Right atrium auricular region (tissue), 2 donors: ENCODE data around the gene EPHA7. TPM values are rescaled to one million over a fixed set of nuclear protein-coding genes. Genes with fewer than 3 reads are reported as not detected.

ENCODE experiments used
- DNase-seq: peaks from one replicate; pipeline ENCODE4 v3.0.0-alpha.2; 2019; ENCODE audit warnings: low spot score
- H3K27ac ChIP-seq, 2 donors: fragments of 200-600 bp; sonication (generic); 1 replicate in 1 of 2; 2 replicates in 1 of 2; pipeline ENCODE4 v1.5.1; 2016 to 2019
- H3K27me3 ChIP-seq, 2 donors: fragments of 200-600 bp; sonication (generic); one replicate each; pipeline versions ENCODE4 v1.5.1 to v1.6.0; 2017 to 2019
- H3K36me3 ChIP-seq: fragments of 200-600 bp; sonication (generic); one replicate; pipeline ENCODE4 v1.5.1; 2016
- H3K4me1 ChIP-seq, 2 donors: fragments of 200-600 bp; sonication (generic); one replicate each; pipeline versions ENCODE4 v1.5.1 to v1.6.0; 2017 to 2019
- H3K4me3 ChIP-seq, 2 donors: fragments of 200-600 bp; sonication (generic); 1 replicate in 1 of 2; 2 replicates in 1 of 2; pipeline ENCODE4 v1.5.1; 2017 to 2019; ENCODE audit warnings: mild to moderate bottlenecking in 1 of 2, moderate library complexity in 1 of 2
- H3K9me3 ChIP-seq, 2 donors: fragments of 200-600 bp; sonication (generic); one replicate each; pipeline ENCODE4 v1.5.1; 2019
- total RNA-seq, 2 donors: library from RNA; depleted of rRNA; stranded (reverse); fragments of >200 nt; gene quantifications; one replicate each; pipeline ENCODE4 v1.1.0, GENCODE V29; 2016
- TF ChIP-seq, protein P1 (sequence below), 2 donors: fragments of 200-600 bp; sonication (generic); IDR thresholded peaks; one replicate each; pipeline ENCODE4 v1.5.1; 2019; ENCODE audit warnings: antibody characterized with exemption in 2 of 2

Gene EPHA7
- total RNA-seq, 2 donors from 2014 or later = 8.4 to 8.8 TPM

DNA sequence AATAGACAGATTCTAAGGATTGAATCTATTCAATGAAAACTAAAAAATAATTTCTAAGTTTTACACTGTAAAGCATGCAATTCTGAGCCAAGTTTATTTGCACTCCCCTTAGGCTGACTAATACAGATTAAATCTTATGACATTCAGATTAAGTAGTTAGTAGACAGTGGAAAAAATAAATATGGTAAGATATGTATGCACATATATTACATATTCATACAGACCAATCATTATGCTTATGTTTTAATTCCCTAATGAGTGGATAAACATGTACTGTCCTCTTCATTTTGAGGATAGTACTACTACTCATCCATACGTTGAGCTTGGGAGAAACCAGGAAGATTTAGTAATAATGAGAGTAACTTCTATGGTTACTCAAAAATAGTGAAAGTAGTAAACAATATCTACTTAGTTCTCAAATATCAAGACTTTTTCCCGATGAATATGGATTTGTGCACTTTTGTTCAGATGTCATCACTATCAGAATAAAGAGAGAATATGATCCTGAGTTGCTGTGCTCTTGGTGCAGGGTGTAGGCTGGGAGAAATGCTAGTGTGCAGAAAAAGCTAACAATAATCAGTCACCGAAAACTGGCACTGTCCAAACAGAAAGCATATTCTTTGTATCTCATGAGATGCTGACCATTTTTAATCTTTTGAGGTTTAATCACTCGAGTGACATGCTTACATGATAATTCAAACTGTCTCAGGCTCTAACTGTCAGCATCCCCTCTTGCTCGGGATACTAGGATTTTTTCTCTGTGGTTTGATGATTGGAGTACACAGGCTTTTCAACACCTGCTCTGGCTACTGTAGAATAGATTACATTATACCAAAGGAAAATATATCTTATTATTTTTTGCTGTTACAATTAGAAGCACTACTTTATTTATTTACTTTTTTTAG, 111.6 kb downstream of the EPHA7 start:
- H3K27me3 ChIP-seq = no peaks in the 10 kb centered on the region
- no peaks in the 10 kb centered on the region for H3K9me3 ChIP-seq
- TF ChIP-seq, protein P1, sequence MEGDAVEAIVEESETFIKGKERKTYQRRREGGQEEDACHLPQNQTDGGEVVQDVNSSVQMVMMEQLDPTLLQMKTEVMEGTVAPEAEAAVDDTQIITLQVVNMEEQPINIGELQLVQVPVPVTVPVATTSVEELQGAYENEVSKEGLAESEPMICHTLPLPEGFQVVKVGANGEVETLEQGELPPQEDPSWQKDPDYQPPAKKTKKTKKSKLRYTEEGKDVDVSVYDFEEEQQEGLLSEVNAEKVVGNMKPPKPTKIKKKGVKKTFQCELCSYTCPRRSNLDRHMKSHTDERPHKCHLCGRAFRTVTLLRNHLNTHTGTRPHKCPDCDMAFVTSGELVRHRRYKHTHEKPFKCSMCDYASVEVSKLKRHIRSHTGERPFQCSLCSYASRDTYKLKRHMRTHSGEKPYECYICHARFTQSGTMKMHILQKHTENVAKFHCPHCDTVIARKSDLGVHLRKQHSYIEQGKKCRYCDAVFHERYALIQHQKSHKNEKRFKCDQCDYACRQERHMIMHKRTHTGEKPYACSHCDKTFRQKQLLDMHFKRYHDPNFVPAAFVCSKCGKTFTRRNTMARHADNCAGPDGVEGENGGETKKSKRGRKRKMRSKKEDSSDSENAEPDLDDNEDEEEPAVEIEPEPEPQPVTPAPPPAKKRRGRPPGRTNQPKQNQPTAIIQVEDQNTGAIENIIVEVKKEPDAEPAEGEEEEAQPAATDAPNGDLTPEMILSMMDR (IDR thresholded peaks at IDR 0.05) = no peak
- H3K4me1 ChIP-seq = no peaks in the 10 kb centered on the region
- no peak overlapping the region for H3K4me3 ChIP-seq
- H3K27ac ChIP-seq = no peak overlapping the region
- H3K36me3 ChIP-seq = no peaks in the 10 kb centered on the region
- DNase-seq = no peak

DNA sequence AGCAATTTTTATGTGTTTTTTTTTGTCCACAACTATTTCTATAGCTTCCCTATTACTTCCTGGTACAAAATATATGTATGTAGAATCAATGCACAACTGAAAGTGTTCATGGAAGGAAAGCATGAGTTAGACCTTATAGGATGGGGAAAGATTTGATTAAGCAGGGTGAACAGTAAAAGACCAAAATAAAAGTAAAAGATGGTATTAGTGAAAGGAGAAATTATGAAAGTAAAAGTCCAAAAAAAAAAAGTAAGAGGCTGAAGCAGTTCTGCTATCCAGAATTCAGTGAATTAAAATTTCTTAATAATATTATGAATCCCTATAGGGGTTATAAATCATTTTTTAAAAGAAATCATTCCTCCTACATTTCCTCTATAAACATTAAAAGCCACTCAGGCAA, 114.3 kb downstream of the EPHA7 start:
- Histone ChIP-seq H3K9me3 (no peaks in the 10 kb centered on the region), H3K4me3 (no peak overlapping the region), H3K27ac (no peak overlapping the region), H3K27me3 (no peaks in the 10 kb centered on the region), H3K4me1 (no peaks in the 10 kb centered on the region), H3K36me3 (no peaks in the 10 kb centered on the region)
- TF ChIP-seq, protein P1 (IDR thresholded peaks at IDR 0.05) = no peak
- DNase-seq = no peak

DNA sequence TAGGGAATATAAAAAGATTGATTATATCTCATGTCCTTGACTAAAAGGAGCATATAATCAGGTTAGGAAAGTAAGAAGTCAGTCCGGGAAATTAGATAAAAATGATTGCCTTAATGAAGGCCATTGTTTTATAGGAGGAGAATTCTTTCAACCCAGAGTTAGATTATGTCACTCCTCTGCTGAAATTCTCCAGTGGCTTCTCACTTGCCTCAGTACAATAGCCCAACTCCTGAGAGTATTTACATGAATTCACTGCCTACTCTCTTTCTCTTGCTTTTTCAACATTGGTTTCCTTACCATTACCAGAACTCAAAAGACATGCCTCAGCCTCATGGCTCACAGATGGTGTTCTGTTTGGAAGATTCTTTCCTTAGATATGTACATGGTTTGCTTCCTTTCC, 114.9 kb downstream of the EPHA7 start:
- no peak overlapping the region for H3K4me3 ChIP-seq
- H3K4me1 ChIP-seq = no peaks in the 10 kb centered on the region
- DNase-seq = no peak
- no peaks in the 10 kb centered on the region for H3K27me3 ChIP-seq
- TF ChIP-seq, protein P1 (IDR thresholded peaks at IDR 0.05) = no peak
- H3K9me3 ChIP-seq = no peaks in the 10 kb centered on the region
- H3K36me3 ChIP-seq = no peaks in the 10 kb centered on the region
- H3K27ac ChIP-seq = no peak overlapping the region

DNA sequence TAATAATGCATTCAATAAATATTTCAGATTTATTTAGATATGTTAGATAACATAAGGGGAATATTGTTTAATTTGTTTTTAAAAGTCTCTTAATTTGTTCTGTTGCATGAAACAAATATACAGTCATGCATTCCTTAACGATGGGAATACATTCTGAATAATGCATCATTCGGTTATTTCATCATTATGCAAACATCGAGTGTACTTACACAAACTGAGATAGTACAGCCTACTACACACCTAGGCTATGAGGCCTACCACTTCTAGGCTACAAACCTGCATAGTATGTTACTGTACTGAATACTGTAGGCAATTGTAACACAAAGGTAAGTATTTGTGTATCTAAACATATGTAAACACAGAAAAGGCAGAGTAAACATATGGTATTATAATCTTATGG, 118.7 kb downstream of the EPHA7 start:
- Histone ChIP-seq H3K27me3 (no peaks in the 10 kb centered on the region), H3K9me3 (no peaks in the 10 kb centered on the region), H3K27ac (no peak overlapping the region), H3K4me1 (no peaks in the 10 kb centered on the region), H3K4me3 (no peak overlapping the region), H3K36me3 (no peaks in the 10 kb centered on the region)
- DNase-seq = no peak
- TF ChIP-seq, protein P1 (IDR thresholded peaks at IDR 0.05) = no peak

DNA sequence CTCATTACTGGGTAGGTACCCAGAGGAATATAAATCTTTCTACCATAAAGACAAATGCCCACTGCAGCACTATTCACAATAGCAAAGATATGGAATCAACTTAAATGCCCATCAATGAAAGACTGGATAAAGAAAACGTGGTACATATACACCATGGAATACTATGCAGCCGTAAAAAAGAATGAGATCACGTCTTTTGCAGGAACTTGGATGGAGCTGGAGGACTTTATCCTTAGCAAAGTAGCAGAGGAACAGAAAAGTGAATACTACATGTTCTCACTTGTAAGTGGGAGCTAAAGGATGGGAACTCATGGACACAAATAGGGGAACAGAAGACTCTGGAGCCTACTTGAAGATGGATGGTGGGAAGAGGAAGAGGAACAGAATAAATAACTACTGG, 119.7 kb downstream of the EPHA7 start:
- Histone ChIP-seq H3K27me3 (no peaks in the 10 kb centered on the region), H3K9me3 (no peaks in the 10 kb centered on the region), H3K4me1 (no peaks in the 10 kb centered on the region), H3K36me3 (no peaks in the 10 kb centered on the region), H3K4me3 (no peak overlapping the region), H3K27ac (no peak overlapping the region)
- TF ChIP-seq, protein P1 (IDR thresholded peaks at IDR 0.05) = no peak
- DNase-seq = no peak
